HG03469 (cell line): ENCODE results near the gene AKR1C1.
"Not testable (repeated sequence)": the region's sequence is repeated elsewhere in the genome, so short reads cannot be mapped to it uniquely, and the experiment has no call there.

Experiments used
- ATAC-seq: cut with Tn5 transposase; IDR thresholded peaks from one replicate; pipeline ENCODE4 v1.9.1; 2021; ENCODE audit warnings: mild to moderate bottlenecking, moderate library complexity, moderate number of reproducible peaks; ENCODE audit not compliant: unreplicated experiment

Gene AKR1C1

DNA sequence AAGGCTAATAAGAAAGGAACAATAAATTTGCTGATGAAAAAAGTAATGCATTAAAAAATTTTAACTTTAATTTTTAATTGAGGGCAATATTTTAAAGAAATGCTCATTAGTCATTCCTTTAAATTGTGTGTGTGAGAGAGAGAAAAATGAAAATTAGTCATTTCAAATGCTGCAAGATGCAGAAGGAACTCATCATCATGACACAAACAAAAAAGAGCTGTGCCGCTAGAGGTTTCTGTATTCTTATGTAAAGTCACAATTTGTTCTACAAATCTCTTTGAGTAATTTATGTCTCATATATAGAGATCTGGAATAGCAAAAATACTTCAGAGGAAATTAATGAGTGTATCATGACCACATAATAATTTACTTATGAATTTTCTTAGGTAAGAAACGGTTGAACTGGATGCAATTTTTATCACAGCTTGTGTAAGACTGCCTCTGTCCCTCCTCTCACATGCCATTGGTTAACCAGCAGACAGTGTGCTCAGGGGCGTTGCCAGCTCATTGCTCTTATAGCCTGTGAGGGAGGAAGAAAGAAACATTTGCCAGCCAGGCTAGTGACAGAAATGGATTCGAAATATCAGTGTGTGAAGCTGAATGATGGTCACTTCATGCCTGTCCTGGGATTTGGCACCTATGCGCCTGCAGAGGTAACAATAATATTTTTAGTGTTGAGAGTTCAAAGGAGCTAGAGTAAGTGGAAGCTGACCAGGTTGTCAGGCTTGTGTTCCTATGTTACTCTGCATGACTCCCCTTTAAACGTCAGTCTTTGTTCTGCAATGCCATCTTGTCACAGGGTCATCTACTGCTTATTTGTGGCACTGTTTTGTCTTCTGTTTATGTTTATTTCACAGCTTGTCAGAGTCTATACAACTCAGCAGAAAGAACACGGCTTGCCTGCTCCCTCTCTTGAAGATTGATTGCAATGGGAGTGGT is at the start of gene AKR1C1:
TSS of gene AKR1C1 (plus strand) at position 540 of the 939 bp plus-strand sequence. CDS start at position 570, 30 bp downstream.
- not testable (repeated sequence) for ATAC-seq

DNA sequence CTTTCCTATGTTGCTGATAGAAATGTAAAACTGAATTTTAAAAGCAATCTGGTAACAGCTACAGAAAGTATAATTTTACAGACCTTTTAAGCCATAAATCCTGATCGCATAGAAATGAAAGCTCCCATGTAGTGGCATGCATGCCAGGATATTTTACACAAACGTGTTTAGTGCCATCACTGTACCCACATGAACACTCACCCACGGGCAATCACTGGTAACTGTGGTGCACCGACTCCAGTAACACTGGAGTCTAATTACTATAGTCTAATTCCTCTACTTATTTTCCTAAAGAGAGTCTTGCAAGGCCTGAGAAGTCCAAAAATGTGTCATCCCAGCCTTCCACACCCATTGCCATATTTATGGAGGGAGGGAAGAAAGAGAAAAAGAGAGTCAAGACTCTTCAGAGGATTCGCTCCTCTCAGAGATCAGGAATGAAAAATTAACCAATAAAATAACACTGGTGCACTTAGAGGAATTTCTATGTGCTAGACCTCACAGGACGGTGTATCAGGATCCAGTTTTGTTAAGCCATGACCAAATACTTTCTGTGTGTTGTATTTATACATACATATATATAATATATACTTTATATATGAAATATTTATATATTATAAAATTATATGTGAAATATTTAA is 48.9 kb upstream of the AKR1C1 start:
- ATAC-seq: no peak

DNA sequence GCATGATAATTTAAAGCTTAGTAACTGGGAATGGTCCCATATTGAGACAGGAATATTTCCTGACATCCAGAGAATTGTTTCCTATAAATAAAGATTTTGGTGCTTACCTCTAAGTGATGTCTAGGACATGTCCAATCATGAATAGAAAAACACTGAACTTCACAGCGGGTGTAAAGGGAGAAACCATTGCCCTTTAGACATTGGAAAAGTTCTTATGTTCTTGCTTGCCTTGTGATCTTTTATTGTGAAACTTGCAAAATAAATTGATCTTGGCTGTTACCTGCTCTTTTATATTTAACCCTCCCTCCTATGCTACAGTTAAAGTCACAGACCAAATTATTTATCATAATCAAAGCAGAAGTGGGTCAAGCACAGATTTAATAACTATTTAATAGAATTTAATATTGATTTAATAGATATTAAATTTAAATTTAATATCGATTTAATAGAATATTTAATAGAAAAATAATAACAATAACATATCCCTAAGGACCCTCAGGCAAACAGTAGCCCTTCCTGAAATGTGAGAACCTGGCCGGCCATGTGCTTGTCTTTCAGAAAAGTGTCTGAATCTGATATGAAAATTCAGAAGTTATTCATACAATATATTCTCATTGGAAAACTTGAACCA is 47.0 kb upstream of the AKR1C1 start:
- no peak for ATAC-seq

DNA sequence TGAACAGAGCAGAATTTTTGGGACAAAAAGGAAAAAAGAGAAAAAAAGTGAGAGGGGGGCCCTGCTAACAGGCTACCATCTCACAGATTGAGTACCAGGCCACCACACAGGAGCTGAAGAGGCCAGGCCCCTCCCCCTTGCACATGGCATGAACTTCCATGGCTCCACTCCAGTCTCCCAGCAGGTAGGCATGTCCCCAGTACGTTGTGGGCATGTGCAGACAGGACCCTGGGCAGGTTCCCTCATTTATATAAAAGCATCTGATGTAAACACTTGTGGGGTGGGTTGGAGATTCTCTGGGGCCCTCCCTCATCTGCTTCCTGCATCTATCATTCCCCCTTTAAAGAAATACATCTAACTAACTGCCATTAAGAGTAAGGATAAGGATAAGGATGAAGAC is 45.0 kb upstream of the AKR1C1 start:
- no peak for ATAC-seq

DNA sequence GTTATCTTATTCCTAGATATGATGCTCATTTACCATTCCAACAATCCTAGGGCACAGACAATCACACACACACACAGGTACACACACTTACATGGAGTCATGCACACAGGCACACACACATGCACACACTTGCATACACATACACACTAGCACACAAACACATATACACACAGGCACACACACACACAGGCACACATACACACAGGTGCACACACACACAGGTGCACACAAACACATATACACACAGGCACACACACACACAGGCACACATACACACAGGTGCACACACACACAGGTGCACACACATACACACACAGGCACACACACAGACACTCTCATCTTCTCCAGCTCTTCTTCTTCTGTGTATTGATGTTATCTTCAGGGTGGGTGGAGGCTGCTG is 38.7 kb upstream of the AKR1C1 start:
- not testable (repeated sequence) for ATAC-seq

DNA sequence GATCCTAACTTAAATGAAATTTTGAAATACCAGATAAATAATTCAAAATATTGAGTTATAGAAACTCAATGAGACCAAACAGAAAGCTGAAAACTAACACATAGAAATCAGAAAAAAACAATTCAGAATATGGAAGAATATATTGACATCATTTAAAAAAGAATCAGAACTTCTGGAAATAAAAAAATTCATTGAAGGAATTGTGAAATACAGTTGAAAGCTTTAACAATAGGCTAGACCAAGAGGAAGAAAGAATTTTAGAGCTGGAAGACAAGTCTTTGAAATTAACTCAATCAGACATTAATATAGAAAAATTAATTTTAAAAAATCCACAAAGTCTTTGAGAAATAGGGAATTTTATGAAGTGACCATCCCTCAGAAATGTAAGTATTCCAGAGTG is 36.8 kb upstream of the AKR1C1 start:
- ATAC-seq: no peak

DNA sequence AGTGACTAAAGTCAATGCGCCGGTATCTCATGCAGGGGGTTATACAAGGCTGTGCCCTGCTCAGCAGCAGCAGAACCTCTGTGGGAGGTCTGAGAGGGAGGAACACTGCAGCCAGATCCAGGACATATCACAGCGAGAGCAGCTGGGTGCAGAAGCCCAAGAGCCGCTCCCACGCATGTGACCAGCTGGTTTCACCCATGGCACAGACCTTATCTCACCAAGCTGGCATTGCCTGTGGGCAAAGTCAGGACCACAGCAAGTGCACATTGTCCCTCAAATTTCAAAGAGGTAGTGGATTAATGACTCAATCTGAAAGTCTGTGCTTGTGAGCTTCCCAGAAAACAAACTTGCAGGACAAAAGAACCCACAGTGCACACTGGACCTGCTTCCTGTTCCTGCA is 31.6 kb upstream of the AKR1C1 start:
- no peak for ATAC-seq

DNA sequence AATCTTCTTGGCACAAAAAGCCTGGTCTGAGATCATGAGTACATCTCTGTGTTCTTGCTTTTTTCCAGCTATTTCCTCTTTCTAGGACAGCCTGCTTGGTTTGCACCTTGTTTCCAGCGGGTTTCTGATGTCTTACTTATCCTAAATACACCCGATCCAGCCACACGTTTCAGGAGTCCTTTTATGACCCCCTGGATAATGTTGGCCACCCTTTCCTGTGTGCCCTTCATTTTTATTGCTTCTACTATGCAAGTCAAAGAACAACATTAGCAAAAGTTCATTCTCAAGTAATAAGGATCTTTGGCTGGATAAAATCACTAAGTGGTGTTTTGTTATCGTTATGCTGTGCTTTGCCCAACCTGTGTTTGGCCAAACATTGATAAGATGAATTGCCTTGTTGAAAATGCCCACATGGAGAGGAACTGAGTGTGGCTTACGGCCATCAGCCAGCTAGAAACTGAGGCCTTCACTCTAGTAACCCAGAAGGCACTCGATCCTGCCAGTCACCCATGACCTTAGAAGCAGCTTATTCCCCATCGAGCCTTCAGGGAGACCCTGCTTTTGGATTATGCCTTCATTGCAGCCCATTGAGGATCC is 28.7 kb upstream of the AKR1C1 start:
- no peak for ATAC-seq

DNA sequence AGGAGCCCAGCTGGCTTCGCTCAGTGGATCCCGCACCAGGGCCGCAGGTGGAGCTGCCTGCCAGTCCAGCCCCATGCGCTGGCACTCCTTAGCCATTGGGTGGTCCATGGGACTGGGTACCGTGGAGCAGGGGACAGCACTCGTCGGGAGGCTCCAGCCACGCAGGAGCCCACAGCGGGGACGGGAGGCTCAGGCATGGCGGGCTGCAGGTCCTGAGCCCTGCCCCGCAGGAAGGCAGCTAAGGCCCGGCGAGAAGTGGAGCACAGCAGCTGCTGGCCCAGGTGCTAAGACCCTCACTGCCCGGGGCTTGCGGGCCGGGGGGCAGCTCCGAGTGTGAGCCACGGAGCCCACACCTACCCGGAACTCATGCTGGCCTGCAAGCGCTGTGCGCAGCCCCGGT is 25.9 kb upstream of the AKR1C1 start:
- ATAC-seq: no peak

DNA sequence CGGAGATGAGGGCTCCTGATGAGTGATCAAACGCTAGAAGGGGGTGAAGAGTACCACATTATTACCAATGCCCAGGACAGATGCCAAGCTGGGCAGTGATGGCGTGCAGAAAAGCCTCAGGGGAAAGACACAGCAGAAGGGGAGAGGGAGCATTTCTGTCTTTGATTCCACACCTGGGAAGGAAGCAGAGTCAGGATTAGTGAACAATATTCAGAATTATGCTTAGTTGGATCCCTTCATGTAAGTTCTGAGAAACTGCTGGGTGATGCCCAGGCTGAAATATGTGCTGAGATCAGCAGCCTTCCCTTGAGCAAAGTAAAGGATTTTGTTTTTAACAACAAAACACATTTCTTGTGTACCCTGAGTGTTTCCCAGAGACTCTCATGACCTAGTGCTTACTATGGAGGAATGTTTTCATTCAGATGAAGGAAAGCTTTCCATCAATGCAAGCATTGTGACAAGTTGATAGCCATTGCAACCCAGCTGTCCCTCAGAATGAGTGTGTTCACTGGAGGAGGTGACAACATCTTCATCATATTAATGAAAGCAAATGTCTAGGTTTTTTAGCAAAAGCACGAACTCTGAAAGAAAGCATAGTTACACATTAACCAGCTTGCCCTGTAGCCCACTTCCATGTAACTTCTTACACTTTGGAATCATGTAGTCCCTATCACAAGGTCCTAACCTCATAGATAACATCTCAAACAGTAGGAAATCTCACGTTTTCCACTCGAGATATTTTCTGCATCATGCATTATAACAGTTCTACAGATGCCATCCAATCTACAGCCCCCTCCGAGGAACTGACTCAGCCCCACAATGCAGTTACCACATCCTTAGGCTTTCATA is 23.8 kb upstream of the AKR1C1 start:
- no peak for ATAC-seq

DNA sequence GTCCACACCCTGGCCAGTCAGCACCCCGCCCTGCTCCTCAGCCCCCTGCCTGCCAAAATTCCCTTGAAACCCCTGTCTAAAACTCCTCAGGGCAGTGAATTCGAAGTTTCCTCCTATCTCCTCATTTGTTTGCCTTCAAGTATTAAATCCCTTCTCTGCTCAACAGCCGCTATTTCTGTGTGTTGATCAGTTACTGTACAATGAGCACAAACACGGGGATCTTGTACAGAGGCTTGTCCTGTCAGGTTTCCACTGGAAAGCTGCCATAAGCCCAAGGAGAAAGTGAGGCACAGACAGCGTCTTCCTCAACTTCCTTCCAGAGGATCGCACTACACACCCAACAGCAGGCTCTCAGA is 23.2 kb upstream of the AKR1C1 start:
- ATAC-seq: not testable (repeated sequence)

DNA sequence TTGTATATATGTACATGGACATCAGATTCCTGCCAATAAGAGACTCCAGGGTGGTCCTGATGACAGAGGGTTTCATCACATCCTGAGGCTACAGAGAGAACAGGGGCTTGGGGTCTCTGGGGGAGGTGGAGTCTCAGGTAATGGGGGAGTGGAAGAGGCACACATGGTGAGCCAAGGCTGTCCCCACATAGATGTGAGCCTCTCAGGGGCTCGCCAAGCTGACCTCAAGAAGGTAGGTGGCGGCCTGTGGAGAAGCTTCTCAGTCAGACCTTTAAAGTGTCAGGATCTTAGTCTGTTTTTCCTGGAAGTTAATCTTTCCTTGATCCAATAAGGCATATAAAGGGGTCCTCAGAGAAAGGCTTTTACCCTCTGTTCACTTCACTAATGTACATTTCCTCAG is 22.3 kb upstream of the AKR1C1 start:
- ATAC-seq: not testable (repeated sequence)

DNA sequence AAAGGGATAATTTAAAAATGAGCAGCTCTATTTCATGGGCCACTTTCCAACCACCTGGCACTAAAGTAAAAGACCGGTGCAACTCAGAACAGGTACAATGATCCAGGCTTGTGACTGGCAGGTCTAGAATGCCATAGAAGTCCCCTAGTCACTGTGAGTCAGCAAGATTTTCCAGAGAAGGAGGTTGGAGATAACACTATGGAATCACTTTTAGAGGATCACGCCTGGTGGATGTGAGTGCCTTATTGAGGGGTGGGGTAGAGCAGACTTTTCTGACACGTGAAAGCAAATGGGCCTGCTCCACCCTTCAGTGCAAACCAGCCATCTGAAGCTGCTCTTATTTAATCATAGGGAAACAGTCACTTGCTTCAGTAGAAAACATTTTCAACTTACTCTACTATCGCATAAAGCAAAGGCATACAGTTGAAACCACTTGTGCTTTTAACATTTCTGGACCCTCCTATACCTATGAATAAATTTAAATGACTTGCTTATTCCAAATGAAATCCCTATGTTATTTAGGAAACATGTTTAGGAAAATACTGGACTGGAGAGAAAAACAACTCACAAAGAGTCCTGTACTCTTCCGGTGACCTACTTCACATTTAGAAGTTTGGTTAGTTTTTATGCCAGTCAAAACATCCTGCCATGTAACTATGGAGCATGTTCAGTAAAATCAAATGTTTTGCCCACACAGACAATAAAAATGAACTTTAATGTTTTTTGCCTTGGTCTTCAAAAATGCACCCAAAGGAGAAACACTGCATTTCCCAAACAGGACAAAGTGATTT is 21.5 kb upstream of the AKR1C1 start:
- no peak for ATAC-seq

DNA sequence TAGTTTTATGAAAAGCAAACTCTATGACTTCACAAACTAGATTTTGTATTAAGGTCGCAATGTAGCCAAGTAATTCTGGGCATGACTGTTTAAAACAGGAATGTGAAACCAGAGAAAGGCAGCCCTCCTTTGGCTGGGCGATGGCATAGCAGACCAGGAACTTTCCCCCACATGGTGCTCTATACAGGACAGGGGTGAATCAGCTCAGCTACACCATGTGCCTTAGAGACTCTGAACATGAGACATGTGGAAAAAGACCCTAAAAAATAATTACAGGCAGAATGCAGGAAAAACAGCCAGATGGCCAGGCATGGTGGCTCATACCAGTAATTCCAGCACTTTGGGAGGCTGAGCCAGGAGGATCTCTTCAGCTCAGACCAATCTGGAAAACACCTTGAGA is 20.3 kb upstream of the AKR1C1 start:
- ATAC-seq: not testable (repeated sequence)

DNA sequence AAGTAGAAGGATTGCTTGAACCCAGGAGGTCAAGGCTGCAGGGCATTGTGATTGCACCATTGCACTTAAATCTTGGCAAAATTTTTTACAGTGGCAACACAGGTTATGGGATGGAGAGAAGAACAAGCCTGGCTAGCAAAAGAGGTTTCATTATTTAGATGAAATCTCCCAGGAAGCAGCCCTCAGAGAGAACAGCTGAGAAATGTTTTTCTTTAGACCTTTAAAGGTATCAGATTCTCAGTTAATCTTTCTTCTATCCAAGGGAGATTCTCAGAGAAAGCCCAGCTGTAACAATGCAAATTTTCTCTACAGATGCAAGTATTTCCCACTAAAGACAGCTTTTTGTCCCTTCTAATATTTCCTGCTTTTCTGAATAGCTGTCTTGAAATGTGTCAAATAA is 19.8 kb upstream of the AKR1C1 start:
- not testable (repeated sequence) for ATAC-seq

DNA sequence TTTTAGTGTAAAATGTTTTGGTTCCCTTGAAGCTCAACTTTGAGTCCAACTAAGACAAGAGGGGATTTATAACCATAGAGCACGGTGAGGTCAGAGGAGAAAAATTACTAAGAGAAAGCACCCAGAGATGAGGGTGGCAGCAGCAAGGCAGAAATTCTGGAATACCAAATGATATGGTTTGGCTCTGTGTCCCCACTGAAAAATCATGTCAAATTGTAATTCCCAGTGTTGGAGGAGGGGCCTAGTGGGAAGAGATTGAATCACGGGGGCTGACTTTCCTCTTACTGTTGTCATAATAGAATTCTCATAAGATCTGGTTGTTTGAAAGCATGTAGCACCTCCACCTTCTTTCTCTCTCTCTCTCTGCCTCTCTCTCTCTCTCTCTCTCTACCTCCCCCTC is 19.4 kb upstream of the AKR1C1 start:
- no peak for ATAC-seq

DNA sequence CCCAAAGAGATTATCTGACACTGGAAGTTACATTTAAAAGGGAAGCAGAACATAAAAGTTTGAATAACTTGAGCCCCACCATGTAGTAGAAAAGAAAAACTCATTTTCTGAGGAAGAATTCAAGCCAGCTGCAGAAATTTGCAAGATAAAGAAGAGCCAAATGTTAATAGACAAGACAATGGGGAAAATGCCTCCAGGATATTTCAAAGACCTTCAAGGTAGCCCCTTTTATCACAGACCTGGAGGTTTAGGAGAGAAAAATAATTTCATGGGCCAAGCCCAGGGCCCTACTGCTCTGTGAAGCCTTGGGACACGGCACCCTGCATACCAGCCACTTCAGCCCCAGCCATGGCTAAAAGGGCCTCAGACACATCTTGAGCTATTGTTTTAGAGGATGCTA is 18.4 kb upstream of the AKR1C1 start:
- ATAC-seq: no peak

DNA sequence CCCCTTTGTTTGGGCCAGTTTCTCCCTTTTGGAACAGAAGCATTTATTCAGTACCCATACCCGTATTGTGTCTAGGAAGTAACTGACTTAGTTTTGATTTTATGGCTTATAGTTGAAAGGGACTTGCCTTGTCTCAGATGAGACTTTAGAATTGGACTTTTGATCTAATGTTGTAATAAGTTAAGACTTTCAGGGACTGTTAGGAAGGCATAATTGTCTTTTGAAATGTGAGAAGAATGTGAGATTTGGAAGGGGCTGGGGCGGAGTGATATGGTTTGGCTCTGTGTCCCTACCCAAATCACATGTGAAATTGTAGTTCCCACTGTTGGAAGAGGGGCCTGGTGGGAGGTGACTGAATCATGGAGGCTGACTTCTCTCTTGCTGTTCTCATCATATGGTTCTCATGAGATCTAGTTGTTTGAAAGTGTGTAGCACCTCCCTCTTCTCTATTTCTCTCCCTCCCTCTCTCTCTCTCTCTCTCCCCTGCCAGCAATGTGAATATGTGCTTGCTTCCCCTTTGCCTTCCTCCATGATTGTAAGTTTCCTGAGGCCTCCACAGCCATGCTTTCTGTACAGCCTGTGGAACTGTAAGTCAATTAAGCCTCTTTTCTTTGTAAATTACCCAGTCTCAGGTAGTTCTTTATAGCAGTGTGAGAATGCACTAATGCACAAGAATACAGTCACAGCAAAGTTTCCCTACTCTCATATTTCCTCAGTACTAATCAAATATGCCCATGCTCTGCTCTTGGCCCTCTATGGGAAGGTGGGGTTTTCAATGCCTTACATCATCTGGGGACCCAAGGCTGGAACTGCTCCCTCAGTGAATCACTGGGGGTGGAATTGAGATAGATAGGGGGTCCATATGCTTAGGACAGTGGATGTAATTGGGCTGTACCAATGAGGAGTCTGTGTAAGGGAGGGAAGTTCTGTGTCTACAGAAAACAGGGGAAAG is 17.2 kb upstream of the AKR1C1 start:
- ATAC-seq: no peak
